ENCODE measurements around the gene TAOK1. TPM values are rescaled to one million over a fixed set of nuclear protein-coding genes. Genes with fewer than 3 reads are reported as not detected.

Gene TAOK1
- polyA plus RNA-seq, 2 of the 4 experiments (the other 2 are of a cell fraction) = 18.2 to 46.7 TPM

- no peak for FAIRE-seq
- Histone ChIP-seq H3K4me2 (no peak overlapping the region), H3K27ac (no peak overlapping the region), H3K4me1 (peaks cover 14% of the 10 kb centered on the region), H3K4me3 (no peak overlapping the region), H3K9me3 (no peaks in the 10 kb centered on the region)
- no peak for TF ChIP-seq TFCP2L1 (CRISPR knock-in tag; IDR thresholded peaks at IDR 0.05)
- no peak for TF ChIP-seq MAFK (IDR thresholded peaks at IDR 0.05; ENCODE audit: partially characterized antibody)
- no peak for TF ChIP-seq RCOR1 (IDR thresholded peaks at IDR 0.05; ENCODE audit: low read depth, low read length)
- no peak for TF ChIP-seq ZC3H11A (IDR thresholded peaks at IDR 0.05)
- no peak for TF ChIP-seq SREBF2 (IDR thresholded peaks at IDR 0.05)
- TF ChIP-seq RAD21 (conservative IDR thresholded peaks at IDR 0.05 in 1 of 2, IDR thresholded peaks at IDR 0.05 in 1 of 2) = no peak
- no peak for TF ChIP-seq HMGXB4 (CRISPR knock-in tag; IDR thresholded peaks at IDR 0.05; ENCODE audit: borderline replicate concordance)
- TF ChIP-seq PBX3 (IDR thresholded peaks at IDR 0.05) = no peak
- no peak for TF ChIP-seq NR3C1 (IDR thresholded peaks at IDR 0.05)
- no peak for ATAC-seq
- 89% methylated on average over 26 of the region's 37 CpGs for WGBS (ENCODE audit: missing lambda C conversion rate)
- no peak for DNase-seq (ENCODE audit: low read depth in 1 of 2, low spot score in 1 of 2)
- ChIA-PET POLR2A (interaction anchor here (0.8 to 1.4 kb wide), 3 partner anchors 8 to 16 kb away, joined by 3 to 4 read pairs (median 4); partner anchors contain the start of genes ABHD15, ANKRD13B and TP53I13), CTCF (interaction anchor here (1.0 to 24.0 kb wide), 11 partner anchors 5 to 517 kb away, joined by 3 to 474 read pairs (median 7); partner anchors contain the start of genes ABHD15, ANKRD13B, CORO6 and MYO18A)
These were observed 186.2 kb downstream of the TAOK1 start for GRCh38 chr17:29576214-29577000.

- H3K4me3 ChIP-seq = no peak overlapping the region
- no peak for ATAC-seq
- CTCF ChIA-PET = interaction anchor here (1.1 to 24.0 kb wide), 10 partner anchors 4 to 516 kb away, joined by 3 to 474 read pairs (median 10); partner anchors contain the start of genes ABHD15, ANKRD13B, CORO6 and TP53I13
- H3K27ac ChIP-seq = no peak overlapping the region
- no peak for FAIRE-seq
- TF ChIP-seq ATOH8 (CRISPR knock-in tag; IDR thresholded peaks at IDR 0.05; ENCODE audit: low read depth) (no peak), HDAC2 (IDR thresholded peaks at IDR 0.05) (no peak), ZC3H11A (IDR thresholded peaks at IDR 0.05) (no peak)
- no peaks in the 10 kb centered on the region for H3K9me3 ChIP-seq
- H3K4me2 ChIP-seq = no peak overlapping the region
- POLR2A ChIA-PET = interaction anchor here (0.8 kb wide), 1 partner anchor 16 kb away, joined by 3 read pairs; the partner anchor contains the start of gene ANKRD13B
- no peak for DNase-seq (ENCODE audit: low read depth in 1 of 2, low spot score in 1 of 2)
- H3K4me1 ChIP-seq = peaks cover 20% of the 10 kb centered on the region
- WGBS (ENCODE audit: missing lambda C conversion rate) = 97% methylated on average over 9 of the region's 9 CpGs
These were observed 186.8 kb downstream of the TAOK1 start for GRCh38 chr17:29577001-29577370.

- TF ChIP-seq FOXS1 (CRISPR knock-in tag; IDR thresholded peaks at IDR 0.05) = no peak
- no peak for TF ChIP-seq CBX8 (IDR thresholded peaks at IDR 0.05)
- TF ChIP-seq TFCP2L1 (CRISPR knock-in tag; IDR thresholded peaks at IDR 0.05) = no peak
- no peak for TF ChIP-seq MYC (IDR thresholded peaks at IDR 0.05; ENCODE audit: borderline replicate concordance, low read length)
- TF ChIP-seq RFX5 (IDR thresholded peaks at IDR 0.05) = no peak
- TF ChIP-seq CHD2 (IDR thresholded peaks at IDR 0.05; ENCODE audit: low read length, partially characterized antibody) = no peak
- TF ChIP-seq RARB (CRISPR knock-in tag; IDR thresholded peaks at IDR 0.05) = no peak
- TF ChIP-seq POLR2A (IDR thresholded peaks at IDR 0.05; ENCODE audit: low read length) = no peak
- TF ChIP-seq CHD4 (IDR thresholded peaks at IDR 0.05; ENCODE audit: borderline replicate concordance) = no peak
- Histone ChIP-seq H3K4me1 (peaks cover 20% of the 10 kb centered on the region), H3K9me3 (no peaks in the 10 kb centered on the region), H3K4me2 (no peak overlapping the region), H3K27ac (peak overlapping the region in 1 of 2 experiments; percentile 19; a peak in 1 of 6 replicates), H3K4me3 (no peak overlapping the region)
- FAIRE-seq = no peak
- ATAC-seq = no peak
- DNase-seq (ENCODE audit: low read depth in 1 of 2, low spot score in 1 of 2) = no peak
- WGBS (ENCODE audit: missing lambda C conversion rate) = 90% methylated on average over 20 of the region's 22 CpGs
- ChIA-PET POLR2A (interaction anchor here (0.8 kb wide), 1 partner anchor 15 kb away, joined by 3 read pairs; the partner anchor contains the start of gene ANKRD13B), CTCF (interaction anchor here (1.1 to 24.0 kb wide), 11 partner anchors 3 to 516 kb away, joined by 3 to 474 read pairs (median 36); partner anchors contain the start of genes ABHD15, ANKRD13B, CORO6 and TP53I13)
These were observed 187.4 kb downstream of the TAOK1 start for GRCh38 chr17:29577385-29578211.
